GM19099 (cell line): ENCODE data around the gene EWSR1.

Source experiments
- POLR2A ChIP-seq: IDR thresholded peaks from 3 replicates; pipeline ENCODE4 v1.6.1; 2011; ENCODE audit warnings: low read depth; ENCODE audit not compliant: insufficient read length; ENCODE audit errors: extremely low read depth

The EWSR1 gene

DNA sequence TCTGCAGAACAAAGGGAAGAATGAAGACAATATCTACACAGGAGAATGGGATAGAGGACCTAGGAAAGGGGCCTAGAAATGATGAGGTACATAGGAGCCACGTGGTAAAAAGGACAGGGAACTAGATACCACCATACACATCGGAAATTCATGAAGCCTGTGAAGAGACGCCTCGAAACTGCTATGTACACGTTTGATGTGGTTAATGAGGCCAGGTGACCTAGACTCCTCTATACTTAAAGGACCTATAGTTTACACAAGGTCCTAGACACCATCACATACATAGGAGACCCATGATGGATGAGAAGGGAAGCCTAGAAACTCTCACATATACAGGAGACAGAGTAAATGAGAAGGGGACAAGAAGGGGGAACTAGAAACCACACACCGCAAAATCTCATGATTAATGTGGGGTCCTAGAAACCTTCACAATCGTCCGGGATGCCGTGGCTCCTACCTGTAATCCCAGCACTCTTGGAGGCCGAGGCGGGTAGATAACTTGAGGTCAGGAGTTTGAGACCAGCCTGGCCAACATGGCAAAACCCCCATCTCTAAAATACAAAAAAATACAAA is 24.1 kb upstream of the EWSR1 start:
- TF ChIP-seq POLR2A: no peak

GRCh38 chr22:29244785-29245625 is 23.1 kb upstream of the EWSR1 start:
- TF ChIP-seq POLR2A: no peak

DNA sequence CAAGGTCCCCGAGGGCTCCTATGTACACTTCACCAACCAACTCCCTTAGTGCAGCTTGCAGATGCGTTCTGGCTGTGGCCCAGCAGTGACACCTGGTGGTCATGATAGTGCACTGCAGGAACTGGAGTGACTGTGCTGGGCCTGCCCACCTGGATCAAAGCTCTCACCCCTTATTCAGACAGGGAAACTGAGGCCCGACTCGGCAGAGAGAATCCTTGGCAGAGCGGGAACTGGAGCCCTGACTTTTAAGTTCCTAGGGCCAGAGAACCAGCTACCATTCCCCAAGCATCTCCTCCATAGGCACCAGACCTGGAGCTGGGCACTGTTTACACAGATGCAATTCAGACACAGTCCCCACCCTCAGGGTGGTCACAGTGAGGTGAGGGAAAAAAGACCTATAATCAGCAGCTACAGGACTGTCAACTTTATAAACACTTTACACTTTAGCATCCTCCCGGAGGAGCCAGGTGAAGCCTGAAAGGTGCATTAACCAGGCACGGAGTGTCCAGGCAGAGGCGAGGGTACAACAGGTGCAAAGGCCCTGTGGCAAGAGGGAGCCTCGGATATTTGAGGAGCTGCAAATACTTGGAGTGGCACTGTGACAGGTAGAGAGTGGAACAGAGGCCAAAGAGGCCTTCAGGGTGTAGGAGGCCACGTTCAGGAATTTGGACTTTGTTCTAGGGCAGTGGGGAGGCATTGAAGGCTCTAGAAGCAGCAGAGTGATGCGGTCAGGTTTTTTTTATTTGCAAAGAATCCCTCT is 22.3 kb upstream of the EWSR1 start:
- TF ChIP-seq POLR2A: no peak

GRCh38 chr22:29251265-29251664 is 16.8 kb upstream of the EWSR1 start:
- TF ChIP-seq POLR2A: no peak

- no peak for TF ChIP-seq POLR2A
Measured at GRCh38 chr22:29251981-29252911, 15.8 kb upstream of the EWSR1 start.

- no peak for TF ChIP-seq POLR2A
Measured at GRCh38 chr22:29253561-29254285, 14.3 kb upstream of the EWSR1 start.

GRCh38 chr22:29254286-29254660 is 13.8 kb upstream of the EWSR1 start:
- no peak for TF ChIP-seq POLR2A

GRCh38 chr22:29255064-29255621 is 12.9 kb upstream of the EWSR1 start:
- TF ChIP-seq POLR2A: no peak

GRCh38 chr22:29256606-29257325 is 11.3 kb upstream of the EWSR1 start:
- no peak for TF ChIP-seq POLR2A

- no peak for TF ChIP-seq POLR2A
Measured at GRCh38 chr22:29257751-29258181, 10.3 kb upstream of the EWSR1 start.

DNA sequence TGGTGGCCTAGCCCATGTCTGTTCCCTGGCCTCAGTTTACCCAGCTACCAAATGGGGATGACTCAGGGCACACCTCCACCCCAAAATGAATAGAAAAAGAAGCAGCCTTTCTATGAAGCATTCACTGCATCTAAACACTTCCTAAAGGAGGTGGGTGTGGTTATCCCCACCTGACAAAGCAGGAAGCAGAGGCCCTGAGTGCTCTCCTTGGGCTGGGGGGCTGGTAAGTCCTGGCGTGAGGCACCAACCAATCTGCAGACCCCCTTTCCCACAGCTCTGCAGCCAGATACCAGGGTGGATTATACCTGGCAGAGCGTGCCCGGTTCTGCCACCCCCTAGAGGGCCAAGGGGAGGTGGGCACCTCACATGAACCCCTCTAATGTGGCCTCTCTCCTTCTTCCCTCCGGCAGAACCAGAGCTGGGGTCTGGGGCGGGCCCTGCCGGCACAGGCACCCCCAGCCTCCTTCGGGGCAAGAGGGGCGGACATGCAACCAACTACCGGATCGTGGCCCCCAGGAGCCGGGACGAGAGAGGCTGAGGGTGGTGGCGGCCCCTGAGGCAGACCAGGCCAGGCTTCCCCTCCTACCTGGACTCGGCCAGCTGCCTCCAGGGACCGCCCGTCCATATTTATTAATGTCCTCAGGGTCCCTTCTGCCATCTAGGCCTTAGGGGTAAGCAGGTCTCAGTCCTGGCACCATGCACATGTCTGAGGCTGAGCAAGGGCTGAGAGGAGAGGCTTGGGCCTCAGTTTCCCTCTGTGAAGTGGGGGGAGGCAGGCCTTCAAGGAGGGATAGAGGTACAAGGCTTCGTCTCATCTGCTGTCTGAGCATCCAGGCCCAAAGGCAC is 9.4 kb upstream of the EWSR1 start:
- TF ChIP-seq POLR2A: no peak

DNA sequence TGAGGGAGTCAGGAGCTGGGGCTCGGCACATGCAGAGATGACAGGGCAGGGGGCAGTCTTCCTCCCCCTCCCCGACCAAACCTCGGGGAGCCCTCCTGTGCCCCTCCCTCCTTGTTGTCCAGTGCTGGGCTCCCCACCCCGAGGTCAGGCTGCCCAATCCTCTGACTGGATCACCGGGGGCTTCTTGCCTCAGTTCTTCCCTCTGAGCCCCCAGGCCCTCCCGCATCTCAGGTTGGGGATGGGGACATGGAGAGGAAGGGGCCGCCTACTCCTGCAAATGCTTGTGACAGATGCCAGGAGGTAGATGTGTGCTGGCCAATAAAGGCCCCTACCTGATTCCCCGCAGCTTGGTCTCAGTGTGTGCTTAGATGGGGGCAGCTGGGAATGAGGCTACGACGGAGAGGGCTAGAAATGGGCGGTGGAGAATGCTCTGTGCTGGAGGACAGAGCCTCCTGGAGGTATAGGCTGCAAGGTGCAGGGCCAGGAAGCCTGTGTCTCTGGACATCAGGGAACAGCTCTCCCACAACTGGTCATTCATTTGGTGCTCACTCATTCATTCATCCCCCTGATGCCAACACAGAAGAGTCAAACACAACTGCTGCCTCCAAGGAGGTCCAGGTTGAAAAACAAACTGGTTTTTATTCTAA is 8.7 kb upstream of the EWSR1 start:
- no peak for TF ChIP-seq POLR2A
